AG04449 (cell line): ENCODE data around the gene HCFC1R1.

Experiments used
- CTCF ChIA-PET: fragments of 350-600 bp; formaldehyde crosslinking; extraction: SDS; loops from one replicate; lab custom pipeline; 2021; ENCODE audit warnings: antibody characterized with exemption; lab: Yijun Ruan, JAX
- POLR2A ChIA-PET: fragments of 400-600, 350-600 bp; formaldehyde crosslinking; extraction: SDS; loops from one replicate; lab custom pipeline; 2020; ENCODE audit warnings: antibody characterized with exemption, inconsistent platforms; lab: Yijun Ruan, JAX
- DNase-seq: peaks from one replicate; pipeline ENCODE4 v3.0.0-alpha.2; 2010; ENCODE audit warnings: low read depth, low spot score
- H3K4me3 ChIP-seq: 2 replicates; pipeline ENCODE4 v1.5.1; 2011; ENCODE audit warnings: low read depth, mild to moderate bottlenecking, control low read depth, low read length
- TF ChIP-seq, protein P1 (sequence below): IDR thresholded peaks from one replicate; pipeline ENCODE4 v1.5.1; 2011; ENCODE audit warnings: mild to moderate bottlenecking, moderate library complexity, low read length, control low read depth, inconsistent platforms; ENCODE audit not compliant: insufficient read depth; ENCODE audit errors: missing control alignments

HCFC1R1 gene

DNA sequence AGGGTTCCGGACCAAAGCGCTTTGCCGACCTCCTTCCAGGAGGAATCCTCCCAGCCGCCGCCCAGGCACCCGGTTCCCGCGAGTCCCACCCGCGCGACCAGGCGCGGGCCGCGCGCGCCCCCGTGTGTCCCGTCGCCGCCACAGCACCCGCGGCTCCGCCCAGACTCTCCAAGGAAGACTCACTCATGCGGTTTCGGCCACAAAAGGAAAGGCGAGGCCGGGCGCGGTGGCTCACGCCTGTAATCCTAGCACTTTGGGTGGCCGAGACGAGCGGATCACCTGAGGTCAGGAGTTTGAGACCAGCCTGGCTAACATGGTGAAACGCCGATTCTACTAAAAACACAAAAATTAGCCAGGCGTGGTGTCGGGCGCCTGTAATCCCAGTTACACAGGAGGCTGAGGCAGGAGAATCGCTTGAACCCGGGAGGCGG is 40.0 kb downstream of the HCFC1R1 start:
- TF ChIP-seq, protein P1, sequence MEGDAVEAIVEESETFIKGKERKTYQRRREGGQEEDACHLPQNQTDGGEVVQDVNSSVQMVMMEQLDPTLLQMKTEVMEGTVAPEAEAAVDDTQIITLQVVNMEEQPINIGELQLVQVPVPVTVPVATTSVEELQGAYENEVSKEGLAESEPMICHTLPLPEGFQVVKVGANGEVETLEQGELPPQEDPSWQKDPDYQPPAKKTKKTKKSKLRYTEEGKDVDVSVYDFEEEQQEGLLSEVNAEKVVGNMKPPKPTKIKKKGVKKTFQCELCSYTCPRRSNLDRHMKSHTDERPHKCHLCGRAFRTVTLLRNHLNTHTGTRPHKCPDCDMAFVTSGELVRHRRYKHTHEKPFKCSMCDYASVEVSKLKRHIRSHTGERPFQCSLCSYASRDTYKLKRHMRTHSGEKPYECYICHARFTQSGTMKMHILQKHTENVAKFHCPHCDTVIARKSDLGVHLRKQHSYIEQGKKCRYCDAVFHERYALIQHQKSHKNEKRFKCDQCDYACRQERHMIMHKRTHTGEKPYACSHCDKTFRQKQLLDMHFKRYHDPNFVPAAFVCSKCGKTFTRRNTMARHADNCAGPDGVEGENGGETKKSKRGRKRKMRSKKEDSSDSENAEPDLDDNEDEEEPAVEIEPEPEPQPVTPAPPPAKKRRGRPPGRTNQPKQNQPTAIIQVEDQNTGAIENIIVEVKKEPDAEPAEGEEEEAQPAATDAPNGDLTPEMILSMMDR, result peak; percentile 72
- CTCF ChIA-PET, result interaction anchor here (0.6 to 1.7 kb wide), 13 partner anchors 8 to 317 kb away, joined by 3 to 6 read pairs (median 5); no protein-coding TSS in a partner anchor
- no peak for DNase-seq
- H3K4me3 ChIP-seq, result peak overlapping the region; percentile 47
- POLR2A ChIA-PET, result no interaction called here

DNA sequence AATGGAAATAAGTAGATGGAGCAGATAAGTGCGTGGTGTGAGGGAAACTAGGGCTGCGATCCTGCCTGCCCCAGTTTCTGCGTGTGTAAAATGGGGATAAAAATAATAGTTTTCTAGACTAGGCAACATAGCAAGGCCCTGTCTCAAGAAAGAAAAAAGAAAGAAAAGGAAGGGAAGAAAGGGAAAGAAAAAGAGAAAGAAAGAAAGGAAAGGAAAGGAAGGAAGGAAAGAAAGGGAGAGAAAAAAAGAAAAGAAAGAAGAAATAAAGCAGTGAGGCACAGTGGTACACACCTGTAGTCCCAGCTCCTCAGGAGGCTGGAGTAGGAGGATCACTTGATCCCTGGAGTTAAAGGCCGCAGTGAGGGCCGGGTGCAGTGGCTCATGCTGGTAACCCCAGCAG is 41.3 kb downstream of the HCFC1R1 start:
- CTCF ChIA-PET, result interaction anchor here (1.0 to 2.3 kb wide), 11 partner anchors 11 to 55 kb away, joined by 3 to 10 read pairs (median 5); no protein-coding TSS in a partner anchor
- POLR2A ChIA-PET, result interaction anchor here (2.0 kb wide), 1 partner anchor 38 kb away, joined by 5 read pairs; the partner anchor contains the start of gene TNFRSF12A
- TF ChIP-seq, protein P1, result no peak
- no peak for DNase-seq
- no peak overlapping the region for H3K4me3 ChIP-seq

DNA sequence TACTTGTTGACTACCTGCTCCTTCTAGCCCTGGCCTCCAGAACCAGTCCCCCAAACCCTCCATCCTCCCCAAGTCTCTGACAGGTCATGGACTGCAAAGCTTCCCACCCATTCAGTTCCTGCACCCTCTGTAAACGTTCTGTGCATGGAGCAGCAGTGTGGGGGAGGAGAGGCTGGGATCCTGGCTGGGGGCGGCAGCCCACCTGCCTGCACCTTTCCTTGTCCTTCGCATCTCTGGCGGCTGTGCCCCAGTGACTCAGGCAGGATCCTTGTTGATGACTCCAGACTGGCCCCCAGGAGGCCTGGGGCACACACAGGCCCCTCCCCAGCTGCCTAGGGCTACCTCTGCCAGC is 41.9 kb downstream of the HCFC1R1 start:
- TF ChIP-seq, protein P1, result no peak
- ChIA-PET POLR2A (interaction anchor here (2.0 kb wide), 1 partner anchor 39 kb away, joined by 5 read pairs; the partner anchor contains the start of gene TNFRSF12A), CTCF (interaction anchor here (1.3 to 2.3 kb wide), 7 partner anchors 10 to 55 kb away, joined by 5 to 10 read pairs (median 5); no protein-coding TSS in a partner anchor)
- H3K4me3 ChIP-seq, result no peak overlapping the region
- DNase-seq, result no peak

DNA sequence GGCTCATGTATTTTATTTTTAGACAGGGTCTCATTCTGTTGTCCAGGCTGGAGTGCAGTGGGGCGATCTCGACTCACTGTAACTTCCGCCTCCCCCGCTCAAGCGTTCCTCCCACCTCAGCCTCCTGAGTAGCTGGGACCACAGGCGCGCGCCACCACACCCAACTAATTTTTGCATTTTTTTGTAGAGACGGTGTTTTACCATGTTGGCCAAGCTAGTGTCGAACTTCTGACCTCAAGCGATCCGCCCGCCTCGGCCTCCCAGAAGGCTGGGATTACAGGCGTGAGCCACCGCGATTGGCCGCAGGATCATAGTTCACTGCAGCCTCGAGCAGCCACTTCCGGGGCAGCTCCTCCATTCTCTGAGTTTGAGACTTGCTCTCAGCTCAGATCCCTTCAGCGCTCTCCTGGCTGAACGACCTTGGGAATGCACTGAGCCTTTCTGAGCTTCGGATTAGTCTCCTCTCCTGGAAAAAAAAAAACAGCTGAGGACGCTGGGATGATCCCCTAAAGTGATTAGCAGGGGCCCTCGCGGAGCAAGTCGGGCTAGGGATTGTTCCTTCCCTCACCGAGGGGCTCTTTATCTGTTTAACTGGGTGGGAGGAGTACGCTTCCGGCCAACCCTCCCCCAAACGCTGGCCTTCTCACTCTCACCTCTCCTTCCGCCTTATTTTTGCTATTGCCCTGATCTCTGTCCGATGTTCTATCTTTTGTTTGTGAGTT is 42.4 kb downstream of the HCFC1R1 start:
- ChIA-PET POLR2A (interaction anchor here (2.0 kb wide), 1 partner anchor 39 kb away, joined by 5 read pairs; the partner anchor contains the start of gene TNFRSF12A), CTCF (interaction anchor here (0.9 to 2.3 kb wide), 7 partner anchors 10 to 54 kb away, joined by 3 to 10 read pairs (median 5); no protein-coding TSS in a partner anchor)
- TF ChIP-seq, protein P1, result no peak
- no peak overlapping the region for H3K4me3 ChIP-seq
- no peak for DNase-seq

DNA sequence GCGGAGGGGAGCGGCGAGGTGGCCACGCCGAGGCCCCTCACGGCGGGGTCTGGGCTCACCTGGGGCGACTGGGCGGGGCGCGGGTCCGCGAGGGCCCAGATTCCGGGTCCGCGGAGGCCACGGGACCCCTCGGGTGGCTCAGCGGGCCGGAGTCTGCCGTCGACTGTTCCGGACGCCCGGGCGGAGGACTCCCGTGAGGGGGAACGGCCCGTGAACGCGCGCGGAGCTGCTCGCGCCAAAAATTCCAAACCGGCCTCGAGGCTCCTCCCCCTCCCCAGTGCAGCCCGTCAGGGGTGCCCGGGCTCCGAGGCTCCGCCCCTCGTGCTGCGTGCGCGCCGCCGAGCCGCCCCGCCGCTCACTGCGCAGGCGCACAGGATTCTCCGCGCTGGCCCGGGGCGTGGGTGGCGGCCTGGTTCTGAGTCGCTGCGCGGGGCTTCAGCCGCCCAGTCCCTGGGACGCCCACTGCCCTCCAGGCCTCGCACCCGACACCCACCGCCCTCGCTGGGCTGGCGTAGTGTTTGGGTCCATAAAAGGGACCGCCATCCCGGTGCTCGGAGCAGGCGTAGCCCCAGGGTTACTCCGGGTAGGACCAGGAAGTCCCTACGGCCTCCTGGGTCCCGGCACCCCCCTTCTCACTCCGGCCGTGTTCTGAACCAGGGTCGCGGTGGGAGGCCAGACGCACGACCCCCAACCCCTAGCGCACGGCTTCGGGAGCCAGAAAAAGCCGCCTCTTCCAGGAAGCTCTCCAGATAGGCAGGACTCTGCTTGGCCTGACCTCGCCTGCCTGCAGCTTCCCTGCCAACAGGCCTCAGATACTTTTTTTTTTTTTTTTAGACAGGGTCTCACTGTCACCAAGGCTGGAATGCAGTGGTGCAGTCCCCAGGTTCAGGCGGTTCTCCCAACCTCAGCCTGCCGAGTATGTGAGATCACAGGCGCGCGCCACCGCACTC is 43.2 kb downstream of the HCFC1R1 start, which contains the start of gene PKMYT1:
Gene PKMYT1, minus strand, starts transcription at position 220 of the 950 bp plus-strand sequence. CDS start 789 bp downstream, outside the sequence.
- DNase-seq, result no peak
- H3K4me3 ChIP-seq, result peak within 1 kb of the TSS; percentile 86
- ChIA-PET CTCF (interaction anchor here (0.9 to 2.3 kb wide), 7 partner anchors 9 to 53 kb away, joined by 3 to 10 read pairs (median 5); no protein-coding TSS in a partner anchor), POLR2A (interaction anchor here (2.0 kb wide), 1 partner anchor 40 kb away, joined by 5 read pairs; the partner anchor contains the start of gene TNFRSF12A)
- TF ChIP-seq, protein P1, result no peak
